ENCODE data around the gene CTSA.

- TF ChIP-seq EZH2 (IDR thresholded peaks at IDR 0.05; ENCODE audit: insufficient read depth, poor library complexity, severe bottlenecking) = no peak
- TF ChIP-seq EZH2phosphoT487 (IDR thresholded peaks at IDR 0.05; ENCODE audit: insufficient read depth, low read depth) = no peak
Measured at GRCh38 chr20:45866454-45866853, 24.7 kb upstream of the CTSA start.

Measured in GM23248 (cell line).